GM10248 (cell line): ENCODE measurements around the gene DMRTB1.

Experiments used
- CTCF ChIA-PET: fragments of 300-600 bp; sonication (Branson Sonifier 250); formaldehyde crosslinking; extraction: SDS; loops from one replicate; lab custom pipeline; 2021; ENCODE audit warnings: antibody characterized with exemption; lab: Yijun Ruan, JAX
- POLR2A ChIA-PET: fragments of 350-650 bp; sonication (Branson Sonifier 250); formaldehyde crosslinking; extraction: SDS; loops from one replicate; lab custom pipeline; 2020; ENCODE audit warnings: antibody characterized with exemption; lab: Yijun Ruan, JAX
- DNase-seq: peaks from one replicate; pipeline ENCODE4 v3.0.0; 2012; ENCODE audit errors: extremely low spot score
- TF ChIP-seq, protein P1 (sequence below): IDR thresholded peaks from 2 replicates; pipeline ENCODE4 v1.5.1; 2012; ENCODE audit warnings: mild to moderate bottlenecking, low read depth; ENCODE audit errors: extremely low read depth, missing control alignments, control extremely low read depth

The DMRTB1 gene

DNA sequence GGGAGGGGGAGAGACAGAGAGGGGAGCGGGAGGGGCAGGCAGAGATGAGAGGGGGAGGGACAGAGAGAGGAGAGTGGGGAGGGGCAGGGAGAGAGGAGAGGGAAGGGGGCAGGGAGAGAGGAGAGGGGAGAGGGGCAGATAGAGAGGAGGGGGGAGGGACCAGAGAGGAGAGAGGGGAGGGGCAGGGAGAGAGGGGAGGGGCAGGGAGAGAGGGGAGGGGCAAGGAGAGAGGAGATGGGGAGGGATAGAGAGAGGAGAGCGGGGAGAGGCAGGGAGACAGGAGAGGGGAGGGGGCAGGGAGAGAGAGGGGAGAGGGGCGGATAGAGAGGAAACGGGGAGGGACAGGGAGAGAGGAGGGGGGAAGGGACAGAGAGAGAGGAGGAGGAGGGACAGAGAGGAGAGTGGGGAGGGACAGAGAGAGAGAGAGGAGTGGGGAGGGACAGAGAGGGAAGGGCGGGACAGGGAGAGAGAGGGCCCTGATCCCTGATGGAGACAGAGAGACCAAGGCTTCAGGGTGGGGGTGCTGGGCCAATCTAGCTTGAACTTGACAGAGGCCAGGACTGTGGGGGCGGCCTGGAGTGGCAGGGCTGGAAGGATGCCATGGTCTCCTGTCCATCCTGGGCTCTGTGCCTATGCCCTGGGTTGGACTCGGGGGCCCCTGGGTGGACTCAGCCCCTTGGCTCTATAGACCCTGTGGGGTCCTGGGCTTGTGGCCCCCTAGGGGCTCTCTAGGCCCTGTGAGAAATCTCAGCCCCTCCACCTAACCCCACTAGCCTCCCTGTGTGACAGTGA, 43.6 kb downstream of the DMRTB1 start:
- DNase-seq: no peak
- ChIA-PET POLR2A (no interaction called here), CTCF (no interaction called here)
- TF ChIP-seq, protein P1, sequence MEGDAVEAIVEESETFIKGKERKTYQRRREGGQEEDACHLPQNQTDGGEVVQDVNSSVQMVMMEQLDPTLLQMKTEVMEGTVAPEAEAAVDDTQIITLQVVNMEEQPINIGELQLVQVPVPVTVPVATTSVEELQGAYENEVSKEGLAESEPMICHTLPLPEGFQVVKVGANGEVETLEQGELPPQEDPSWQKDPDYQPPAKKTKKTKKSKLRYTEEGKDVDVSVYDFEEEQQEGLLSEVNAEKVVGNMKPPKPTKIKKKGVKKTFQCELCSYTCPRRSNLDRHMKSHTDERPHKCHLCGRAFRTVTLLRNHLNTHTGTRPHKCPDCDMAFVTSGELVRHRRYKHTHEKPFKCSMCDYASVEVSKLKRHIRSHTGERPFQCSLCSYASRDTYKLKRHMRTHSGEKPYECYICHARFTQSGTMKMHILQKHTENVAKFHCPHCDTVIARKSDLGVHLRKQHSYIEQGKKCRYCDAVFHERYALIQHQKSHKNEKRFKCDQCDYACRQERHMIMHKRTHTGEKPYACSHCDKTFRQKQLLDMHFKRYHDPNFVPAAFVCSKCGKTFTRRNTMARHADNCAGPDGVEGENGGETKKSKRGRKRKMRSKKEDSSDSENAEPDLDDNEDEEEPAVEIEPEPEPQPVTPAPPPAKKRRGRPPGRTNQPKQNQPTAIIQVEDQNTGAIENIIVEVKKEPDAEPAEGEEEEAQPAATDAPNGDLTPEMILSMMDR: no peak

DNA sequence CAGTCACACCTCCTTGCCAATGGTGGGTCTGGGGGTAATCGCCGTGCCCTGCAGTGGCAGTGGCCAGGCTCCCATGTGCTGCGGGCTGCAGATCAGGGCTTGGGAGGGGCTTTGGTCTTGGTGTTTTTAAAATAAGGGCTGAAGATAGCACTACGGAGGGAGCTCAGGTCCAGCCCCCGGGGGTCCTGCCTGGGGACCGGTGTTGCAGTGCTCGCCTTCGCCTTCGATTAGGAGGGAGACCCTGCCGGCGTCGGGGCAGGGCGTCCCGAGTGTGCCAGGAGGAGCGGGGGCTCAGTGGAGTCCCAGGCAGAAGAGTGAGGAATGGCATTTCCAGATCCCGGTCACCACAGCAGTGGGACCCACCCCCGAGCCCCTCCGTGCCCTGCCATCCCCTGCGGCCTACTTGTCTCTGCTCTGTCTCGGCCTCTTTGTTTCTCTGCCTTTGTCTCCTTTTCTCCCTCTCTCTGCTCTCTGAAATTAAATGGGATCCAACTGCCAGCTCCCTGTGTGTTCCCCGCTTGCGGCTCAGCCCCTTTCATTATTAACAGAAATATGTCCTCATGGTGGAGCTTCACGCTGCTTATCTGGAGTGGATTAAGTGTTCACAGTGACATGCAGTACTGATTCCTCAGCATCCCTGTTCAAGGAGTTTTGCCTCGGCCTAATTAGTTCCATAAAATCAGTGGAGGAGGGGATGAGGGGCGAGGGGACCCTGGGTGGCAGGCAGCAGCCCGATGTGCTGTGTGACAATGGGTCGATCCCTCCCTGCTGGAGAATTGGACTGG, 44.4 kb downstream of the DMRTB1 start:
- TF ChIP-seq, protein P1: no peak
- DNase-seq: no peak
- CTCF ChIA-PET: no interaction called here
- POLR2A ChIA-PET: no interaction called here

DNA sequence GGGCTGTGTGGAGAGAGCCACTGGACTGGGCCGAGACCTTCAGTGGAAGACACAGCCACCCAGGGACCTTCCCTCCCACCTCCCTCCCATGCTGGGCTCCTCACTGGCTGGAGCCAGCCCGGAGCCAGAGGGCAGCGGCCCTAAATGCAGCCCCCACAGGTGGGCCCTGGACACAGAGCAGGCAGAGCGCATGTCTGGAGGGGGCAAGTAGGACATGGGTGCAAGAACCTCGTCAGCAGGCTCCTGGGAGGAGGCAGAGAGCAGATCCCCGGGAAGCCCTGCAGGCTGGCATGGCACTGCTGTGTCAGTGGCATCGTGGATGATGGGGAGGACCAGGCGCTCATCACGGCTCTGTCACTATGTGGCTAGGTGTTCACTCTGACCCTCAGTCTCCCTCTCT, 45.7 kb downstream of the DMRTB1 start:
- ChIA-PET POLR2A (no interaction called here), CTCF (no interaction called here)
- DNase-seq: no peak
- TF ChIP-seq, protein P1: no peak

DNA sequence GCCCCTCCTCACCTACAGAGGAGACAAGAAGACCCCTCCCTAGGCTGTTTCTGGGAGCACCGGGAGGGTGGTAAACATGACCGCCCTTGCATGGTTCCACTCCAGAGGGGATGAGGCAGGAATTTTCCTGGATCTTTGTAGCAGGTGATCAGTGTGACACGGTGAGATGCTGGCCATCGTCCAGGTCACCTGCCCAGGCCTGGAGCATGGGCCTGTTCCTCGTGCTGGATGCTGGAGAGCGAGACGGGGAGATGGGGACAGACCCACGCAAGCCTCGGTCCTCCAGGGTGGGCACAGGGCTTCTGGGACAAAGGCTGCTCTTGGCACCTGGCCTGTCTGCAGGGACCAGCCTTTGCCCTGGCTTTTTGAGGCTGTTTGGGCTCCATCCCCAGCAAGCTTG, 46.2 kb downstream of the DMRTB1 start:
- ChIA-PET POLR2A (no interaction called here), CTCF (no interaction called here)
- TF ChIP-seq, protein P1: no peak
- DNase-seq: no peak

DNA sequence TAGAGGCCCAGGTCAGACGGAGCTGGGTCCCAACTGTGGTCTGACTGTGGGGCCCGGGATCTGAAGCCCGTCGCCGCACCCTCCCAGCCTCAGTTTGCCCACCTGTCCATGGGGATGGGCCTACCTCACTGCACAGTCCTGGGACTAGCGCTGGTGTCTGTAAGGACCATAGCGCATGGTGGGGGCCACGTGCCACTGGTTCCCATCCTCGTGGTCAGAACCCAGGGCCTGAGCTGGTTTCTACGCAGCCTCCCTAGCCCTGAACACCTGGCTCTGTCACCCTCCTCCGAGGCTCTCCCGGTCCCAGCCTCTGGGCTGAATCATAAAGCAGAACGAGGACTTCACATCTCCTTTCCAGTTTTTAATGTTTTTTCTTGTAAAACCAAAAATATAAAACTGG, 46.7 kb downstream of the DMRTB1 start:
- POLR2A ChIA-PET: no interaction called here
- CTCF ChIA-PET: no interaction called here
- TF ChIP-seq, protein P1: no peak
- DNase-seq: no peak

DNA sequence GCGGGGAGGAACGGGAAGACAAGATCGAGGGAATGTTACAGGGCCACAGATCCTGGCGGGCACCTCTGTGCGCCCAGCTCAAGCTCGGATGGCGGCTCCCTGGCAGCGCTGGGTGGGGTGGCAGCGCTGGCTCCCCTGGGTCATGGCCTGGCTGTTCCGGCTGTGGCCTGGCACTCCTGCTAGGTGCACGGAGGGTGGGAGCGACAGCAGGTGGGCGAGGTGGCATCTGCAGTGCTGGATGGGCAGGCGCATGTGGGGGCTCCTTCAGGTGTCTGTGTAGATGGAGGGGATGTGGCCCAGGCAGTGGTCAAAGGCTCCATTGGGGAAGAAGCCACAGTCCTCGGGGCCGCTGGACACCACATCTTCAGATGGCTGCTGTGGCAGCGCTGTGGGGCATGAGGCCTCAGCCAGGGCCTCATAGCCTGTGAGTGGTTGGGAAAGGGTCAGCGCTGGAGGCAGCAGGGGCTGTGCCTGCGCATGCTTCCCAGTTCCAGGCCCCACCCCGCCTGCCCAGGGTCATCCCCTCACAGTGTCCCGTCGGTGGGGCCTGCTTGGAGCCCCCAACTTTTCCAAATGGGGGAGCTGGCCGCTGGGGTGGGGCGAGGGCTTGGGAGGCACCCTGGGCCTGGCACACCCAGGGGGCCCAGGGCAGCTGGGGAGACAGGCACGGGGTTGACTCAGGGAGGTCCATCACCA, 47.3 kb downstream of the DMRTB1 start:
- ChIA-PET CTCF (no interaction called here), POLR2A (no interaction called here)
- TF ChIP-seq, protein P1: no peak
- no peak for DNase-seq
